AG04449 (cell line): ENCODE measurements around the gene WDR27.
"Not testable (repeated sequence)": the region's sequence is repeated elsewhere in the genome, so short reads cannot be mapped to it uniquely, and the experiment has no call there.

Experiments used
- CTCF ChIA-PET: fragments of 350-600 bp; formaldehyde crosslinking; extraction: SDS; loops from one replicate; lab custom pipeline; 2021; ENCODE audit warnings: antibody characterized with exemption; lab: Yijun Ruan, JAX
- POLR2A ChIA-PET: fragments of 400-600, 350-600 bp; formaldehyde crosslinking; extraction: SDS; loops from one replicate; lab custom pipeline; 2020; ENCODE audit warnings: antibody characterized with exemption, inconsistent platforms; lab: Yijun Ruan, JAX
- DNase-seq: peaks from one replicate; pipeline ENCODE4 v3.0.0-alpha.2; 2010; ENCODE audit warnings: low read depth, low spot score
- H3K4me3 ChIP-seq: 2 replicates; pipeline ENCODE4 v1.5.1; 2011; ENCODE audit warnings: low read depth, mild to moderate bottlenecking, control low read depth, low read length
- CTCF ChIP-seq: IDR thresholded peaks from one replicate; pipeline ENCODE4 v1.5.1; 2011; ENCODE audit warnings: mild to moderate bottlenecking, moderate library complexity, low read length, control low read depth, inconsistent platforms; ENCODE audit not compliant: insufficient read depth; ENCODE audit errors: missing control alignments

The WDR27 gene

GRCh38 chr6:169647637-169648036, 54.2 kb downstream of the WDR27 start:
- POLR2A ChIA-PET: no interaction called here
- no peak overlapping the region for H3K4me3 ChIP-seq
- CTCF ChIA-PET: interaction anchor here (1.3 kb wide), 1 partner anchor 15 kb away, joined by 3 read pairs; no protein-coding TSS in a partner anchor
- TF ChIP-seq CTCF: no peak
- no peak for DNase-seq

- ChIA-PET POLR2A (no interaction called here), CTCF (interaction anchor here (1.3 kb wide), 1 partner anchor 14 kb away, joined by 3 read pairs; no protein-coding TSS in a partner anchor)
- TF ChIP-seq CTCF: no peak
- DNase-seq: no peak
- H3K4me3 ChIP-seq: no peak overlapping the region
Measured at GRCh38 chr6:169646906-169647567, 54.8 kb downstream of the WDR27 start.

DNA sequence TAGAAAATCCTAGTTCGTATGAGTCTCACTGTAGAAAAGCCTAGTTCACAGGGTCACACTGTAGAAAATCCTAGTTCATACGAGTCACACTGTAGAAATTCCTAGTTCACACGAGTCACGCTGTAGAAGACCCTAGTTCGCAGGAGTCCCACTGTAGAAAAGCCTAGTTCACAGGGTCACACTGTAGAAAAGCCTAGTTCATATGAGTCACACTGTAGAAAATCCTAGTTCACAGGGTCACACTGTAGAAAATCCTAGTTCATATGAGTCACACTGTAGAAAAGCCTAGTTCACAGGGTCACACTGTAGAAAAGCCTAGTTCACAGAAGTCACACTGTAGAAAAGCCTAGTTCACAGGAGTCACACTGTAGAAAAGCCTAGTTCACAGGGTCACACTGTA, 56.4 kb downstream of the WDR27 start:
- DNase-seq, CTCF ChIA-PET, H3K4me3 ChIP-seq, POLR2A ChIA-PET: not testable (repeated sequence)

DNA sequence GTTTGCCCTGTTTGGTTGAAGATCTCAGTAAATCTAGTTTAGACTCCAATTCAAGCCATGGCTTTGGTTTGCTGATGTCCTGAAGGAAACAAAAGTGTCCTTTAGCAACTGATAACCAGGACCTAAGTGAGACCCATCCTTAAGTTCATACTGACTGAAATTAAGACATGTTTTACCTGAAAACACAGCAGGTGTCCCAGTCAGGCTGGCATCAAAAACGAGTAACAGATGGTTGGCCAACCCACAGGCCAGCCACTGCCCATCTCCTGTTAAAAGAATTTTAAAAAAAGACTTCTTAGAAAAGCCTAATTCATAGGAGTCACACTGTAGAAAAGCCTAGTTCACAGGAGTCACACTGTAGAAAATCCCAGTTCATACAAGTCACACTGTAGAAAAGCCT, 58.3 kb downstream of the WDR27 start:
- no peak overlapping the region for H3K4me3 ChIP-seq
- ChIA-PET CTCF (no interaction called here), POLR2A (no interaction called here)
- no peak for TF ChIP-seq CTCF
- DNase-seq: no peak

DNA sequence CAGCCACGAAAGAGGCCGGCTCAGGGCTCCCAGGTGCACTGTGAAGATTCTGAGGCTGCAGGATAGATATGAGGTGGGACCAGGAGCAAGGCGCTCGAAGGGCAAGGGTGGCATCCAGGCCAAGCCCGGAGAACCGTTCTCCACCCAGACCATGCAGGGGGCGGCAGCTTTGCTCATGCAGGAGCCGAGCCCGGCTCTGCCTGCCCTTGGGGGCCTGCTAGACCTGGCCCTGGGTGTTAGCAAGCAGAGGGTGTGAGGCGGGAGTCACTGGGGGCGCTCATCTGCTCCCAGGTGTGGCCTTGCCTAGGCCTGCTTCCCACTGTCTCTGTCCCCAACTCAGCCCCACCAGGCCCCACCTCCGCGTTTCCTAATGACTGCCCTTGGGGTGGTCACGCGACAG, 59.4 kb downstream of the WDR27 start:
- no peak overlapping the region for H3K4me3 ChIP-seq
- DNase-seq: no peak
- POLR2A ChIA-PET: no interaction called here
- no peak for TF ChIP-seq CTCF
- CTCF ChIA-PET: no interaction called here

DNA sequence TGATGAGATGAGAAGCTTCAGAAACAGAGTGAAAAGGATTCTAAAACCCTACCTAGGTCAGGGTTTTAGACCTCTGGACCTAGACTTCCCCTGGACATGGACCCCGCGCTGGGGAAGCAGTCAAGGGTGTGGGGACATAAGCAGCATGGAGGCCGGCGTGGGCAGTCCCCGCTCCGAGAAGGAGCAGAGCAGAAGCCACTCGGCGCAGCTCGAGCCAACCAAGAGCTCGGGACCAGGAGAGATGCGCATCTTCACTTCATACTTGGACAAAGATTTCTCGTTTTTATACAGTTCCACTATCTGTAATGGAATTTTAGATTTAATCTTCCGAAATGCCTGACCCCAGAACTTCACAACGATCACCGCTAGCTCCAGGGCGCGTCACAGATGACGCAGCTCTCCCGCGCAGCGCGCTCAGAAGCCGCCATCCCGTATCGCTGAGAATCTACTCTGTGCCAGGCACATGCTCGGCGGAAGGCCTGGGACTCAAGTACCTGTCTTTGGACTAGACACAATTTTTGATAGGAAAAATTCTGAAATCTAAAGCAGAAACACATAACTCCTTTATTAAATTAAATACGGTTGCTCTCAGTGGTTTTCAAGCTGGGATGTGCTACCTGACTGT, 60.3 kb downstream of the WDR27 start:
- no peak for TF ChIP-seq CTCF
- no peak for DNase-seq
- no peak overlapping the region for H3K4me3 ChIP-seq
- ChIA-PET POLR2A (no interaction called here), CTCF (interaction anchor here (2.4 kb wide), 1 partner anchor 685 kb away, joined by 16 read pairs; no protein-coding TSS in a partner anchor)
